CD4-positive, alpha-beta T cell (primary cell): Measurements from ENCODE around the gene GRM8. TPM values are rescaled to one million over a fixed set of nuclear protein-coding genes. Genes with fewer than 3 reads are reported as not detected.

Source experiments
- ATAC-seq: fragments of 200-7000 bp; cut with Tn5 transposase; one replicate; pipeline ENCODE4 v1.10.0; 2022; ENCODE audit warnings: mild to moderate bottlenecking; ENCODE audit not compliant: poor library complexity
- CTCF ChIA-PET: fragments of 350-600 bp; sonication (Branson Sonifier 250); formaldehyde crosslinking; loops from one replicate; lab custom pipeline; 2021; ENCODE audit warnings: antibody characterized with exemption, inconsistent platforms; lab: Charles Lee
- POLR2A ChIA-PET: fragments of 350-600 bp; sonication (Branson Sonifier 250); formaldehyde crosslinking; loops from one replicate; lab custom pipeline; 2021; ENCODE audit warnings: antibody characterized with exemption, inconsistent platforms; lab: Charles Lee
- DNase-seq, 14 experiments: peaks; one replicate each; pipeline ENCODE4 v3.0.0-alpha.2; 2013 to 2020; ENCODE audit warnings: mixed read lengths in 2 of 14
- H3K27ac ChIP-seq, 2 donors: one replicate each; pipeline versions ENCODE4 v1.5.1 to v1.7.0; 2013; ENCODE audit warnings: low read length in 2 of 2, low read depth in 1 of 2, mild to moderate bottlenecking in 1 of 2
- H3K27me3 ChIP-seq, 2 experiments: 1 replicate in 1 of 2; 2 replicates in 1 of 2; pipeline versions ENCODE4 v1.6.1 to v1.7.0; 2013; ENCODE audit warnings: low read length in 2 of 2, control low read depth in 1 of 2, mild to moderate bottlenecking in 1 of 2, moderate library complexity in 1 of 2; ENCODE audit not compliant: insufficient read depth in 2 of 2, control insufficient read depth in 1 of 2
- H3K36me3 ChIP-seq: one replicate; pipeline ENCODE4 v1.6.1; 2013; ENCODE audit warnings: low read length, control low read depth; ENCODE audit not compliant: insufficient read depth
- H3K4me1 ChIP-seq: one replicate; pipeline ENCODE4 v1.6.1; 2013; ENCODE audit warnings: low read length, control low read depth; ENCODE audit not compliant: insufficient read depth
- H3K4me3 ChIP-seq: one replicate; pipeline ENCODE4 v1.5.1; 2013; ENCODE audit warnings: mild to moderate bottlenecking, low read length, moderate library complexity
- H3K9me3 ChIP-seq, 2 experiments: 1 replicate in 1 of 2; 2 replicates in 1 of 2; pipeline versions ENCODE4 v1.6.1 to v1.7.0; 2013; ENCODE audit warnings: low read length in 2 of 2, mild to moderate bottlenecking in 2 of 2, control low read depth in 1 of 2, moderate library complexity in 1 of 2; ENCODE audit not compliant: control insufficient read depth in 1 of 2, insufficient read depth in 1 of 2
- H3K27ac Mint-ChIP-seq: one replicate; pipeline ENCODE4 v1.8.0; 2020; ENCODE audit warnings: mixed read lengths
- H3K27me3 Mint-ChIP-seq: one replicate; pipeline ENCODE4 v1.8.0; 2021; ENCODE audit warnings: mixed read lengths
- H3K36me3 Mint-ChIP-seq: one replicate; pipeline ENCODE4 v1.8.0; 2021; ENCODE audit warnings: low read depth, mixed read lengths
- H3K4me1 Mint-ChIP-seq: one replicate; pipeline ENCODE4 v1.8.0; 2021; ENCODE audit warnings: low read depth, mixed read lengths
- H3K4me3 Mint-ChIP-seq: one replicate; pipeline ENCODE4 v1.8.0; 2020; ENCODE audit warnings: mild to moderate bottlenecking, mixed read lengths
- H3K9me3 Mint-ChIP-seq: one replicate; pipeline ENCODE4 v1.8.0; 2020; ENCODE audit warnings: mixed read lengths
- intact Hi-C, 2 experiments: fragments of 100-400 bp; cut with DNase I in 1 of 2; cut with micrococcal nuclease in 1 of 2; formaldehyde crosslinking; loops; one replicate each; pipeline versions ENCODE4 v1.15.1 to v1.9.0; 2023 to 2025; cut with DNase I, micrococcal nuclease
- total RNA-seq, 174 experiments: library from RNA in 2 of 174; stranded (reverse) in 2 of 174; gene quantifications; one replicate each; pipeline ENCODE4 v1.2.3 and lab custom pipeline; 2021 to 2026
- TF ChIP-seq, protein P1 (sequence below): fragments of 200-600 bp; IDR thresholded peaks from one replicate; pipeline ENCODE4 v1.8.0; 2022; ENCODE audit warnings: antibody characterized with exemption, mild to moderate bottlenecking

GRM8 gene
- total RNA-seq, 2 experiments from 2014 or later = not detected

- ATAC-seq (no peak), DNase-seq (no peak)
- Mint-ChIP-seq H3K9me3 (peaks cover 4% of the 10 kb centered on the region), H3K36me3 (no peaks in the 10 kb centered on the region), H3K27ac (no peak overlapping the region), H3K4me3 (no peak overlapping the region), H3K4me1 (no peaks in the 10 kb centered on the region), H3K27me3 (no peaks in the 10 kb centered on the region)
- Histone ChIP-seq H3K27me3 (no peaks in the 10 kb centered on the region), H3K4me1 (no peaks in the 10 kb centered on the region), H3K4me3 (no peak overlapping the region), H3K9me3 (peaks cover 0 to 7% of the 10 kb centered on the region in 2 experiments), H3K36me3 (no peaks in the 10 kb centered on the region), H3K27ac (no peak overlapping the region)
- CTCF ChIA-PET = no interaction called here
- intact Hi-C loops = no loop called here
- TF ChIP-seq, protein P1, sequence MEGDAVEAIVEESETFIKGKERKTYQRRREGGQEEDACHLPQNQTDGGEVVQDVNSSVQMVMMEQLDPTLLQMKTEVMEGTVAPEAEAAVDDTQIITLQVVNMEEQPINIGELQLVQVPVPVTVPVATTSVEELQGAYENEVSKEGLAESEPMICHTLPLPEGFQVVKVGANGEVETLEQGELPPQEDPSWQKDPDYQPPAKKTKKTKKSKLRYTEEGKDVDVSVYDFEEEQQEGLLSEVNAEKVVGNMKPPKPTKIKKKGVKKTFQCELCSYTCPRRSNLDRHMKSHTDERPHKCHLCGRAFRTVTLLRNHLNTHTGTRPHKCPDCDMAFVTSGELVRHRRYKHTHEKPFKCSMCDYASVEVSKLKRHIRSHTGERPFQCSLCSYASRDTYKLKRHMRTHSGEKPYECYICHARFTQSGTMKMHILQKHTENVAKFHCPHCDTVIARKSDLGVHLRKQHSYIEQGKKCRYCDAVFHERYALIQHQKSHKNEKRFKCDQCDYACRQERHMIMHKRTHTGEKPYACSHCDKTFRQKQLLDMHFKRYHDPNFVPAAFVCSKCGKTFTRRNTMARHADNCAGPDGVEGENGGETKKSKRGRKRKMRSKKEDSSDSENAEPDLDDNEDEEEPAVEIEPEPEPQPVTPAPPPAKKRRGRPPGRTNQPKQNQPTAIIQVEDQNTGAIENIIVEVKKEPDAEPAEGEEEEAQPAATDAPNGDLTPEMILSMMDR = no peak
- POLR2A ChIA-PET = no interaction called here
These were observed 663.6 kb downstream of the GRM8 start for GRCh38 chr7:126589068-126589684.

DNA sequence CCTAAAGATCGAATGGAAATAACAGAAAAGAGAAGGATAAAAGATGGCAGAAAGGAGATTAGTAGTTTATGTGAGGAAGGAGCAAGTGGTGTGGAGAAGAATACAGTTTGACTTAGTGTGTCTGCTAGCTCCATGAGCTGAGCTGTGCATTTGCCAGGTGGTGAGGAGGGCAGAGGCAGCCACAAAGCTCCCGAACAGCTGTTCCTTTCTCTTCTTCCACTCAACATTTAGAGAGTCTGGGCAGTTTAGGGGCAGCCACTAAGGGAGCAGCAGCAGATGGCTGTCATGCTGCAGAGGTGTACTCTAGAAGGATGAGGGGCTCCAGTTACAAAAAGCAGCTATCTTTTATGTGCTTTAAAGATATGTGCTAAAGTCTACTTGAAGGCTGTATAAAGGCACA lies 674.4 kb downstream of the GRM8 start:
- Histone ChIP-seq H3K4me3 (no peak overlapping the region), H3K36me3 (no peaks in the 10 kb centered on the region), H3K4me1 (no peaks in the 10 kb centered on the region), H3K27ac (no peak overlapping the region), H3K27me3 (no peaks in the 10 kb centered on the region), H3K9me3 (no peaks in the 10 kb centered on the region)
- peaks cover 7% of the 10 kb centered on the region for H3K9me3 Mint-ChIP-seq
- no peak for ATAC-seq
- CTCF ChIA-PET = no interaction called here
- no peaks in the 10 kb centered on the region for H3K36me3 Mint-ChIP-seq
- intact Hi-C loops = no loop called here
- no peak for DNase-seq
- H3K27me3 Mint-ChIP-seq = no peaks in the 10 kb centered on the region
- TF ChIP-seq, protein P1 = no peak
- no peak overlapping the region for H3K4me3 Mint-ChIP-seq
- POLR2A ChIA-PET = no interaction called here
- H3K27ac Mint-ChIP-seq = no peak overlapping the region
- H3K4me1 Mint-ChIP-seq = no peaks in the 10 kb centered on the region

GRCh38 chr7:126574276-126575250 lies 678.2 kb downstream of the GRM8 start:
- H3K4me1 ChIP-seq = no peaks in the 10 kb centered on the region
- DNase-seq = no peak
- Mint-ChIP-seq H3K4me3 (no peak overlapping the region), H3K27me3 (no peaks in the 10 kb centered on the region), H3K36me3 (no peaks in the 10 kb centered on the region), H3K9me3 (peaks cover 6% of the 10 kb centered on the region), H3K27ac (no peak overlapping the region), H3K4me1 (no peaks in the 10 kb centered on the region)
- POLR2A ChIA-PET = no interaction called here
- no peak for ATAC-seq
- no peak overlapping the region for H3K4me3 ChIP-seq
- no peak overlapping the region for H3K27ac ChIP-seq
- intact Hi-C loops = no loop called here
- H3K27me3 ChIP-seq = no peaks in the 10 kb centered on the region
- H3K36me3 ChIP-seq = no peaks in the 10 kb centered on the region
- CTCF ChIA-PET = no interaction called here
- H3K9me3 ChIP-seq = no peaks in the 10 kb centered on the region
- TF ChIP-seq, protein P1 = no peak
